GM18502 (cell line): ENCODE results near the gene CD274.
"Not testable (repeated sequence)": the region's sequence is repeated elsewhere in the genome, so short reads cannot be mapped to it uniquely, and the experiment has no call there.

Experiments used
- ATAC-seq: cut with Tn5 transposase; IDR thresholded peaks from one replicate; pipeline ENCODE4 v1.9.1; 2021; ENCODE audit warnings: mild to moderate bottlenecking; ENCODE audit not compliant: unreplicated experiment, poor library complexity

CD274 gene

GRCh38 chr9:5460157-5460556 is 9.8 kb downstream of the CD274 start:
- ATAC-seq = no peak

- ATAC-seq = not testable (repeated sequence)
These were observed 14.5 kb downstream of the CD274 start for GRCh38 chr9:5464831-5465330.

- ATAC-seq = no peak
These were observed 15.7 kb downstream of the CD274 start for GRCh38 chr9:5466005-5466404.

- ATAC-seq = no peak
These were observed 16.4 kb downstream of the CD274 start for GRCh38 chr9:5466766-5467165.

GRCh38 chr9:5468850-5469249 is 18.5 kb downstream of the CD274 start:
- no peak for ATAC-seq

- ATAC-seq = no peak
These were observed 19.8 kb downstream of the CD274 start for GRCh38 chr9:5470122-5470521.

- no peak for ATAC-seq
These were observed 20.5 kb downstream of the CD274 start for GRCh38 chr9:5470816-5471215.

- ATAC-seq = not testable (repeated sequence)
These were observed 25.3 kb downstream of the CD274 start for GRCh38 chr9:5475611-5476010.

GRCh38 chr9:5478206-5478605 is 27.9 kb downstream of the CD274 start:
- no peak for ATAC-seq

- ATAC-seq = peak; percentile 70
These were observed 29.8 kb downstream of the CD274 start for GRCh38 chr9:5479994-5480694.

- ATAC-seq = no peak
These were observed 30.6 kb downstream of the CD274 start for GRCh38 chr9:5480919-5481318.

- ATAC-seq = no peak
These were observed 31.1 kb downstream of the CD274 start for GRCh38 chr9:5481322-5482040.

- ATAC-seq = no peak
These were observed 31.9 kb downstream of the CD274 start for GRCh38 chr9:5482194-5482593.

GRCh38 chr9:5483306-5483705 is 33.0 kb downstream of the CD274 start:
- ATAC-seq = no peak

- ATAC-seq = no peak
These were observed 35.2 kb downstream of the CD274 start for GRCh38 chr9:5485378-5486085.

- no peak for ATAC-seq
These were observed 36.6 kb downstream of the CD274 start for GRCh38 chr9:5486988-5487387.

GRCh38 chr9:5488221-5489008 is 38.1 kb downstream of the CD274 start:
- no peak for ATAC-seq

- no peak for ATAC-seq
These were observed 39.5 kb downstream of the CD274 start for GRCh38 chr9:5489630-5490490.

- no peak for ATAC-seq
These were observed 42.8 kb downstream of the CD274 start for GRCh38 chr9:5492965-5493678.
